Lung (tissue), 12 donors: ENCODE results near the gene HEMK1. TPM values are rescaled to one million over a fixed set of nuclear protein-coding genes. Genes with fewer than 3 reads are reported as not detected.

Experiments
- ATAC-seq: fragments of 200-7000 bp; cut with Tn5 transposase; one replicate; pipeline ENCODE4 v1.9.1; 2020; ENCODE audit warnings: moderate number of reproducible peaks; ENCODE audit not compliant: insufficient read depth, low FRiP score
- DNase-seq, 3 donors: peaks; one replicate each; pipeline ENCODE4 v3.0.0-alpha.2; 2013 to 2017
- H3K27ac ChIP-seq, 2 donors: one replicate each; pipeline ENCODE4 v1.5.1; 2013; ENCODE audit warnings: mild to moderate bottlenecking in 2 of 2, moderate library complexity in 2 of 2, control low read depth in 1 of 2, inconsistent platforms in 1 of 2, low read depth in 1 of 2, low read length in 1 of 2
- H3K27me3 ChIP-seq, 3 donors: one replicate each; pipeline ENCODE4 v1.5.1; 2013; ENCODE audit warnings: low read length in 2 of 3; ENCODE audit not compliant: control insufficient read depth in 3 of 3, insufficient read depth in 3 of 3
- H3K36me3 ChIP-seq, 4 donors: one replicate each; pipeline ENCODE4 v1.5.1; 2013; ENCODE audit warnings: low read length in 4 of 4, mild to moderate bottlenecking in 1 of 4, moderate library complexity in 1 of 4; ENCODE audit not compliant: control insufficient read depth in 4 of 4, insufficient read depth in 4 of 4
- H3K4me1 ChIP-seq, 5 donors: one replicate each; pipeline ENCODE4 v1.5.1; 2013; ENCODE audit warnings: low read length in 5 of 5, mild to moderate bottlenecking in 2 of 5, moderate library complexity in 1 of 5; ENCODE audit not compliant: control insufficient read depth in 5 of 5, insufficient read depth in 5 of 5
- H3K4me3 ChIP-seq: one replicate; pipeline ENCODE4 v1.5.1; 2013; ENCODE audit warnings: mild to moderate bottlenecking, control low read depth, moderate library complexity
- H3K9ac ChIP-seq, 2 donors: one replicate each; pipeline ENCODE4 v1.5.1; 2013; ENCODE audit warnings: low read length in 2 of 2, control low read depth in 1 of 2; ENCODE audit not compliant: insufficient read depth in 1 of 2
- H3K9me3 ChIP-seq, 4 donors: one replicate each; pipeline ENCODE4 v1.5.1; 2013; ENCODE audit warnings: low read length in 3 of 4, mild to moderate bottlenecking in 1 of 4, moderate library complexity in 1 of 4; ENCODE audit not compliant: control insufficient read depth in 4 of 4, insufficient read depth in 3 of 4
- CTCF ChIP-seq: IDR thresholded peaks from 2 replicates; pipeline ENCODE4 v1.5.1; 2012; ENCODE audit warnings: mild to moderate bottlenecking; ENCODE audit errors: control extremely low read depth, extremely low read depth
- WGBS, 2 donors: extraction: QIAGEN DNeasy Blood & Tissue Kit; methylation state at CpG; one replicate each; pipeline ENCODE4 v1.1.7; 2013; 5-methylcytosine and 5-hydroxymethylcytosine counted together
- polyA plus RNA-seq, 2 donors: library from polyadenylated mRNA; stranded (reverse); fragments of 200-250 nt; gene quantifications; one replicate each; pipeline ENCODE4 v1.2.1, GENCODE V29; 2013
- total RNA-seq, 2 donors: library from RNA; depleted of rRNA in 1 of 2; stranded (reverse); fragments of >200 nt in 1 of 2; gene quantifications; one replicate each; pipeline ENCODE4 v1.2.1, GENCODE V29; 2014 to 2021
- donor health status: control.
- donor health status: control.
- donor health status: Bipolar disorder and iron deficiency.
- donor health status: healthy.
- donor health status: DM: yes; HTN: yes; CAD: no.

Gene HEMK1
- total and polyA plus RNA-seq, 4 donors, result 16.0 to 28.0 (median 18.7) TPM

- Histone ChIP-seq H3K27me3 (no peaks in the 10 kb centered on the region), H3K36me3 (peaks cover 0 to 18% (median 7%) of the 10 kb centered on the region in 4 donors), H3K4me3 (no peak overlapping the region), H3K9ac (no peak overlapping the region), H3K4me1 (peaks cover 0 to 20% (median 0%) of the 10 kb centered on the region in 5 donors), H3K27ac (peak overlapping the region; percentile 82 to 91), H3K9me3 (no peaks in the 10 kb centered on the region)
- 65 to 74% methylated on average over 6 of the region's 6 CpGs for WGBS, 2 donors
- peak; percentile 51 for ATAC-seq
- TF ChIP-seq CTCF, result no peak
- DNase-seq, result peak in 1 of 3 donors; percentile 52
These were observed 14.6 kb downstream of the HEMK1 start for GRCh38 chr3:50583897-50584296.

DNA sequence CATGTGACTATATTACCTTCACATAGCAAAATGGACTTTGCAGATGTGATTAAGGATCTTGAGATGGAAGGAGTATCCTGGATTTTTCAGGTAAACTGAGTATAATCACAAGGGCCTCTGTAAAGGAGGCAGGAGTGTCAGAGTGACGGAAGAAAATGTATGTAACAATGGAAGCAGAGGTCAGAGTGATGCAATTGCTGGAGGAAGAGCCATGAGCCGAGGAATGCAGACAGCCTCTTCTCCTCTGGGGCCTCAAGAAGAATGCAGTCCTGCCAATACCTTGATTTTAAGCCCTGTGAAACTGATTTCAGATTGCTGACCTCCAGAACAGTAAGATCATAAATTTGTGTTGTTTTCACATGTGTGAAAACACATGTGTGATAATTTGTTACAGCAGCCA is 15.1 kb downstream of the HEMK1 start:
- peaks cover 0 to 20% (median 0%) of the 10 kb centered on the region in 5 donors for H3K4me1 ChIP-seq
- H3K36me3 ChIP-seq, result peaks cover 0 to 18% (median 3%) of the 10 kb centered on the region in 4 donors
- DNase-seq, result no peak
- H3K4me3 ChIP-seq, result no peak overlapping the region
- no peaks in the 10 kb centered on the region for H3K9me3 ChIP-seq
- ATAC-seq, result no peak
- peak overlapping the region; percentile 72 to 83 for H3K27ac ChIP-seq
- TF ChIP-seq CTCF, result no peak
- 29 to 43% methylated on average over 2 of the region's 2 CpGs for WGBS, 2 donors
- no peak overlapping the region for H3K9ac ChIP-seq
- H3K27me3 ChIP-seq, result no peaks in the 10 kb centered on the region

DNA sequence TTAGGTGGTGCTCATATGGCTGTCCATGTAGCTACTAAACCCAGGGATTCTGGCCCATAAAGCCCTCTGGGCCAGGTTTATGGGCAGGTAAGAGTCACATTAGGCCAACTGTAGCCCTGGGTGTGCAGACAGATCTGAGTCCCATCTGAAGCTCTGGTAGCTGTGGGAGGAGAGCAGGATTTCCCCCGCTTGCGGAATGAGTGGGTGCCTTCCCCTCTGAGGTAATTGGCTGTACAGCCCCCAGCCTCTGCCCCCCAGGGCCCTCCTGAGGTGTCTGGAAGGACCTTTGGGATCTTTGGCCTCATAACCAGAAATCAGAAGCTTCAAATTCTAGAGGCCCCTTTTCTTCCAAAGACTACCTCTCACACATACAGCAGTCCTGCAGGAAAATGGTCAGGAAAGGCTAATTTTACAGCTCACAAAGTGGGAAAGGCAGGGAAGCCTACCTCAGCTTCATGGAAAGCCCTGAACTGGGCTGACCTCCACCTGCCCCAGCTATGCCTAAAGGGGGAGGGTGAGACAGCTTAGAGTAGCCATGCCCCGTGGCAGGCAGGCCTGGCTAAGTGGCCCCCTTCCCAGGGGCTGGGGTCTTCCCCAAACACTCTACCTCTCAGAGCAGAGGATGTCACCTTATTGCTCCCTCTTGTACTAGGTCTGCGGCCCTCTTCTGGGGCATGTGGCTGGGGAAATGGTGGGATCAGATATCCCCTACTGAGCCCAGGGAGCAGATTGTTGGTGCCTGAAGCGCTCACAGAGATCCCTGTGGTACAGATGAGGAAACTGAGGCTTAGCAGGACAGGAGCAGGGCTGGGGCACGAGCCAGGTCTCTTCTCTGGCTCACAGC is 16.8 kb downstream of the HEMK1 start:
- Histone ChIP-seq H3K9me3 (no peaks in the 10 kb centered on the region), H3K27ac (peak overlapping the region; percentile 72 to 83), H3K9ac (no peak overlapping the region), H3K27me3 (no peaks in the 10 kb centered on the region), H3K4me1 (peaks cover 0 to 23% (median 0%) of the 10 kb centered on the region in 5 donors), H3K36me3 (peaks cover 0 to 5% (median 2%) of the 10 kb centered on the region in 4 donors), H3K4me3 (no peak overlapping the region)
- 87 to 89% methylated on average over 6 of the region's 6 CpGs for WGBS, 2 donors
- no peak for TF ChIP-seq CTCF
- ATAC-seq (no peak), DNase-seq (no peak)
